ENCODE measurements around the gene SRL.

SRL gene

GRCh38 chr16:4241928-4242283 lies at the start of gene SRL:
Gene SRL (minus strand): TSS chr16:4242080. CDS start chr16:4242067, 13 bp downstream.
- DNase-seq (ENCODE audit: low read depth in 1 of 2, low spot score in 1 of 2): no peak

DNA sequence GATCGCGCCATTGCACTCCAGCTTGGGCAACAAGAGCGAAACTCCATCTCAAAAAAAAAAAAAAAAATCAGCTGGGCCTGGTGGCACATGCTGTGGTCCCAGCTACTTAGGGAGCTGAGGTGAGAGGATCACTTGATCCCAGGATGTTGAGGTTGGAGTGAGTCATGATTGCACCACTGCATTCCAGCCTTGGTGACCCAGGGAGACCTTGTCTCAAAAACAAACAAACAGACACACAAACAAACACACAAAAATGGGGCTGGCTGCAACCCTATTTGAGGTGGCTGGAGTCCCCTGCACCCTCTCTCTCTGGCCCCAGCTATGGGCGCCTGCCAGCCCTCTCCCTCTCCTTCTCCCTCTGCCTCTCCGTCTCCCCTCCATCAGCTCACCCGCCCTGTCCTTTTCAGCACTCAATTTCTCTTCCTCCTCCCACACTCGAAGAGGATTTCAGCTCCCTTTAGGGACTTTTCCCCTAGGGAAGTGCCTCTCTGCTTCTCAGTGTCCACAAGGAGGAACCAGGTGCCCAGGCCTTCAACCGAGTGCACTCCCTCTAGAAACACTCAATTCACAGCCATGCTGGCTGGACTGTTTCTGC lies 48.5 kb upstream of the SRL start:
- DNase-seq (ENCODE audit: low read depth in 1 of 2, low spot score in 1 of 2): no peak

DNA sequence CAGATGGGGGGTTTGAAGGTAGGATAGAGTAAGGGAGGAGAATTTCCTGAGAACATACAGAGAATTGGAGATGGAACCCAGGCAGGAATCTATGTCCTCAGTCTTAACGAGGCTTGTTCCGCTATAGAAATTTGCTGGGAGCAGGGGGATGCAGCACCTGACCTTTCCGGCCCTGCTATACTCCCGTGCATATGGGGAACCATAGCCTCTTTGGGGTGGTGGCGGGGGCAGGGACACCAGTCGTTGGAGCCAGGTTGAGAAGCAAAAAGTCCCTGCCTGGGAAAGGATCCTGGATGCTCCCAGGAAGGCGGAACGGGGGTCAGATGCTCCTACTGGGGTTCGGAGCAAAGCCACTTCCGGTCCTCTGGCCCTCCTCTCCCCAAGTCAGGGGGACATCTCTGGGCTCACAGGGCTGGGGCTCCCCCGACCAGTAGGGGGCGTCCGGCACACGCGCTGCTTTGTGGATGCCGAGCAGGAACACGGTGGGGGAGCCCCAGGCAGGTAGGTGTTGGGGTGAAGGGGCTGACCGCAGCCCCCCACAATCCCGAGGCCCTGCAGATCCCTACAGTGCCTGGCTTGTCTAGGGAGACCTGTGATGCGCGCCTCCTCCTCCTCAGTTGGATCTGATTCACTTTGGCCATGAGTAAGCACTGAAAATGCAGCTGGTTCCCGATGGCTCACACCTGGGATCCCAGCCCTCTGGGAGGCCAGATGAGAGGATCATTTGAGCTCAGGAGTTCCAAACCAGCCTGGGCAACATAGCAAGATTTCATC lies 46.5 kb upstream of the SRL start:
- peak; percentile 67 to 71 for DNase-seq (ENCODE audit: low read depth in 1 of 2, low spot score in 1 of 2)

DNA sequence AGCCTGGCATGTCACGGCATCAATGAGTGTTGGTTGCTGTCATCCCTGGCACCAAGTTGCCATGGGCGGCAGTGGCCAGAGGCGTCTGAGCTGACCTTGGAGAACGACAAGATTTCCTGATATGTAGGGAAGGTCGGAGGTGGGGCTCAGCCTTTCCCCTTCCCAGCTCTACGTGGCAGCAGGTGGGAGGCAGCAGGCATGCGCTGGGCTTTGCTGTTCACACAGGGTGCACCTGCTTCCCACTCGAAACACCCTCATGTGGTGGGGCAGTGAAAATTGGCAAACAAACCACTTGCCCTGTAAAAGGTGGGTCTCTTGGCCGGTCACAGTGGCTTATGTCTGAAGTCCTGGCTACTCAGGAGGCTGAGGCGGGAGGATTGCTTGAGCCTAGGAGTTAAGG lies 43.3 kb upstream of the SRL start:
- DNase-seq (ENCODE audit: low read depth in 1 of 2, low spot score in 1 of 2): no peak

DNA sequence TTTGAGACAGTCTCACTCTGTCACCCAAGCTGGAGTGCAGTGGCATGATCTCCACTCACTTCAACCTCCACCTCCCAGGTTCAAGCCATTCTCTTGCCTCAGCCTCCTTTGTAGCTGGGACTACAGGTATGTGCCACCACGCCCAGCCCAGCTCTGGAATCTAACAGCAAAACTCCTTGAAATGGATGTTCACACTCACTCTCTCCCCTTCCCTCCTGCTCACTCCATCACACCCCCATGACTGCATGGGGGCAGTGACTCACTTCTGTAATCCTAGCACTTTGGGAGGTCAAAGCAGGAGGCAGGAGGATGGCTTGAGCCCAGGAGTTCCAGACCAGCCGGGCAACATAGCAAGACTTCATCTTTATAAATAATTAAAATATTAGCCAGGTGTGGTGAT lies 42.1 kb upstream of the SRL start:
- no peak for DNase-seq (ENCODE audit: low read depth in 1 of 2, low spot score in 1 of 2)

GRCh38 chr16:4283441-4283840 lies 41.6 kb upstream of the SRL start:
- no peak for DNase-seq (ENCODE audit: low read depth in 1 of 2, low spot score in 1 of 2)

GRCh38 chr16:4280625-4281024 lies 38.7 kb upstream of the SRL start:
- no peak for DNase-seq (ENCODE audit: low read depth in 1 of 2, low spot score in 1 of 2)

GRCh38 chr16:4277987-4278513 lies 36.2 kb upstream of the SRL start:
- no peak for DNase-seq (ENCODE audit: low read depth in 1 of 2, low spot score in 1 of 2)

- no peak for DNase-seq (ENCODE audit: low read depth in 1 of 2, low spot score in 1 of 2)
Observed at GRCh38 chr16:4275861-4276260, 34.0 kb upstream of the SRL start.

DNA sequence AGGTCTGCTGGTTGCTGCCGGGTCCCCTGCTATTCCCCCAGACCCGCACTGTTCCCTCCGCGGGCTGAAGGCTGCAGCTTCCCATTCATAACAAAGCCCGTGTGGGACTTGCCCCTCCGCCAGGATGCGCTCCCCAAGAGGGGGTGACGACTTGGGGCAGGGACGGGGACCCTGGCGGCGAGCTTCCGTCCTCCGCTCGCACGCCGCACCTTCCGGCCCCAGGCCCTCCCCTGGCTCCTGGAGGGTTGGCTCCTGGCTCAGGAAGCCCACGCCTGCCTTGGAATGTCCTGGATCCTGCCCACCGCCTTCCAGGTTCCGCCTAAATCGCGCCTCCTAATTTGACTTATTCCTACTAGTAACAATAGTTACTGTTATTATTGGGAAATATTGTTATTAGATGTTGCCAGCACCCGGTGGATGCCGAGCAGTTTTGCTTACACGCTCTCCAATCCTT lies 32.0 kb upstream of the SRL start:
- DNase-seq (ENCODE audit: low read depth in 1 of 2, low spot score in 1 of 2): peak in 1 of 2 donors; percentile 30

- no peak for DNase-seq (ENCODE audit: low read depth in 1 of 2, low spot score in 1 of 2)
Observed at GRCh38 chr16:4272114-4272956, 30.5 kb upstream of the SRL start.

- DNase-seq (ENCODE audit: low read depth in 1 of 2, low spot score in 1 of 2): peak; percentile 75 to 81
Observed at GRCh38 chr16:4271176-4272113, 29.6 kb upstream of the SRL start.

DNA sequence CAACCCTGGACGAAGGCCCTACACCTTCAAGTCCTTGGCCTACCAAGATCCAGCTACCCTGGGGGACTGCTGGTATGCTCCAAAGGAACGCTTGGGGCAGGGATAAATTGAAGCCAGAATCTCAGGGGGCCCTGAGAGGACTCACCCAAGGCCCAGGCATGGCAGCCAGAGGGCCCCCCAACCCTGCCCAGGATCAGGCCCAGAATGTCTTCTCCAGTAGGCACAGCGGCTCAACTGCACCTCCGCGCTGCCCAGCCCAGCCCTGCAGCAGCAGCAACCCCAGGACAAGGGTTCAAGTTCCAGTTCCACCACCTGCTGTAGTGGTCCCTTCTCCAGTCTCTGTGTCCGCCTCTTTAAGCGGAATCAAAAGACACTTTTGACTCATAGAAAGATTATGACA lies 28.7 kb upstream of the SRL start:
- DNase-seq (ENCODE audit: low read depth in 1 of 2, low spot score in 1 of 2): no peak

GRCh38 chr16:4270091-4270490 lies 28.2 kb upstream of the SRL start:
- DNase-seq (ENCODE audit: low read depth in 1 of 2, low spot score in 1 of 2): no peak

GRCh38 chr16:4266372-4266771 lies 24.5 kb upstream of the SRL start:
- DNase-seq (ENCODE audit: low read depth in 1 of 2, low spot score in 1 of 2): no peak

- no peak for DNase-seq (ENCODE audit: low read depth in 1 of 2, low spot score in 1 of 2)
Observed at GRCh38 chr16:4265676-4266075, 23.8 kb upstream of the SRL start.

DNA sequence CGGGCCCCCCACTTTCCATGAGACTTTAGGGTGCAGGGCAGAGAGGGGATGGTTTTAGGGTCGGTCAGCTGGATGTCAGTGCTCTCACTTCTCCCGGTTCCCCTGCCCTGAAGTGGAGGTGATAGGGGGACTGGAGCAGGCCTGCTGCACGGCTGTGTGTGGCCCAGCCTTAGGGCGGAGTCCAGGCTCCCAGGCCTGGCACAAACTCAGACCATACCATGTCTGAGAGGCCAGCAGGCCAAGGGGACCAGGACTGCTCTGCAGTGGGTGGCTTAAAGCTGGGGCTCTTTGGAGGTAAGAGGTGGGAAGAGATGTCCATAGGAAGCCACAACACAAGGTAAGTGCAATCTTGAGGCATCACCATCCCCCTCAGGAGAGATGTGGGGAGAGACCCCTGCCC lies 22.7 kb upstream of the SRL start:
- no peak for DNase-seq (ENCODE audit: low read depth in 1 of 2, low spot score in 1 of 2)

GRCh38 chr16:4263504-4264436 lies 21.9 kb upstream of the SRL start:
- no peak for DNase-seq (ENCODE audit: low read depth in 1 of 2, low spot score in 1 of 2)

DNA sequence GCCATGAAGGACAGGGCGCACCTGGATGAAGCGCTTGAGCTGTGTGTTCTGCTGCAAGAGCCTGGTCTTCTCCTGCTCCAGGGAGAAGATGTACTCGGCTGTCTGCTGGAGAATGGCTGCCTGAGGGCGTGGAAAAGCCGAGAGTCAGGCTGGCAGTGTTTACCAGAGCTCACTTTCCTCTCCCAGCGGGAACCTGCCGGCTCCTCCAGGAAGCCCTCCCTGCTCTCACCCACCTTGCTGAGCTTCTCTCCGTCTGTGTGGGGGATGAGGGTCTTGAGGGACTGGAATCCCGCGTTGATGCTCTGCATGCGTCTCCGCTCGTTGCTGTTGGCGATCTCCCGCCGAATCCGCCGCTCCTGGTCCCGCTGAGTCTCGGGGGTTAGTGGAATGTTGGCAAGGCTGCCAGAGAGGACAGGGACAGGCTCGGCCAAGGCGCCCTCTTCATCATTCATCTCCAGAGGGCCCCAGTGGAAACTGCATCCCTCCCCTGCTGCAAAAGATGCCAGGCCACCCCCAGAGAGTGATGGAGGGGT lies 20.5 kb upstream of the SRL start:
- no peak for DNase-seq (ENCODE audit: low read depth in 1 of 2, low spot score in 1 of 2)

Data from activated T-helper 1 cell treated with anti-CD3 and anti-CD28 coated beads, Interleukin-2, amount 50 U/mL, for 16 hours (primary cell).